A549 treated with dexamethasone at 1 μM for 4 hours (cell line): ENCODE results near the gene CKLF. TPM values are rescaled to one million over a fixed set of nuclear protein-coding genes. Genes with fewer than 3 reads are reported as not detected.

Experiments
- total RNA-seq: library from RNA; stranded (reverse); fragments of 200-300 nt; extraction: Qiagen RNA extraction; gene quantifications from 5 replicates; pipeline ENCODE4 v1.2.3, GENCODE V29; 2022

CKLF gene
- total RNA-seq = 61.6 to 69.7 TPM (median 66.1 TPM) in 5 replicates

GRCh38 chr16:66552286-66553177 lies at the start of gene CKLF:
Gene CKLF, plus strand, starts transcription at chr16:66552576. Its CDS starts 140 bp downstream, at chr16:66552716.

GRCh38 chr16:66549284-66550131 lies 2.9 kb upstream of the CKLF start, which contains the start of gene TK2:
Gene TK2, minus strand, starts transcription at chr16:66550122. Its CDS starts 61 bp downstream, at chr16:66550061.

GRCh38 chr16:66566051-66566901 lies 13.9 kb downstream of the CKLF start, which contains the start of gene CMTM1:
Gene CMTM1, plus strand, starts transcription at chr16:66566439. Its CDS starts 75 bp downstream, at chr16:66566514.

GRCh38 chr16:66578651-66579531 lies 26.5 kb downstream of the CKLF start, which contains the start of gene CMTM2:
Gene CMTM2, plus strand, starts transcription at chr16:66579463. Its CDS starts 145 bp downstream, at chr16:66579608.

GRCh38 chr16:66604376-66605176 lies 52.2 kb downstream of the CKLF start, which contains the start of gene CMTM3:
Gene CMTM3, plus strand, starts transcription at chr16:66604704. Its CDS starts 102 bp downstream, at chr16:66604806.

Other genes starting within 250 kb of the CKLF start
- 0.15 to 0.25 TPM (median 0.22 TPM) in 5 replicates for gene CDH5, start 185.9 kb upstream of the CKLF start, total RNA-seq
- 4.7 to 8.5 TPM (median 6.1 TPM) in 5 replicates for gene BEAN1, start 125.3 kb upstream of the CKLF start, total RNA-seq
- gene TK2, start 2.5 kb upstream of the CKLF start, total RNA-seq = 18.6 to 24.3 TPM (median 20.9 TPM) in 5 replicates
- gene CMTM1, start 13.9 kb downstream of the CKLF start, total RNA-seq = 0.76 to 2.1 TPM (median 1.4 TPM) in 5 replicates
- not detected in 5 replicates for gene CMTM2, start 26.9 kb downstream of the CKLF start, total RNA-seq
- gene CMTM3, start 52.1 kb downstream of the CKLF start, total RNA-seq = 92.9 to 113 TPM (median 102 TPM) in 5 replicates
- 23.2 to 39.8 TPM (median 36.7 TPM) in 5 replicates for gene CMTM4, start 144.2 kb downstream of the CKLF start, total RNA-seq
- gene DYNC1LI2, start 199.0 kb downstream of the CKLF start, total RNA-seq = 41.5 to 57.9 TPM (median 49.8 TPM) in 5 replicates
- 0.05 to 0.08 TPM (median 0.07 TPM) in 3 of 5 replicates, not detected in the others for gene TERB1, start 249.0 kb downstream of the CKLF start, total RNA-seq